Lung (tissue), 12 donors: Measurements from ENCODE around the gene FKBP8. TPM values are rescaled to one million over a fixed set of nuclear protein-coding genes. Genes with fewer than 3 reads are reported as not detected.

Experiments used
- ATAC-seq: fragments of 200-7000 bp; cut with Tn5 transposase; one replicate; pipeline ENCODE4 v1.9.1; 2020; ENCODE audit warnings: moderate number of reproducible peaks; ENCODE audit not compliant: insufficient read depth, low FRiP score
- DNase-seq, 3 donors: peaks; one replicate each; pipeline ENCODE4 v3.0.0-alpha.2; 2013 to 2017
- H3K27ac ChIP-seq, 2 donors: one replicate each; pipeline ENCODE4 v1.5.1; 2013; ENCODE audit warnings: mild to moderate bottlenecking in 2 of 2, moderate library complexity in 2 of 2, control low read depth in 1 of 2, inconsistent platforms in 1 of 2, low read depth in 1 of 2, low read length in 1 of 2
- H3K27me3 ChIP-seq, 3 donors: one replicate each; pipeline ENCODE4 v1.5.1; 2013; ENCODE audit warnings: low read length in 2 of 3; ENCODE audit not compliant: control insufficient read depth in 3 of 3, insufficient read depth in 3 of 3
- H3K36me3 ChIP-seq, 4 donors: one replicate each; pipeline ENCODE4 v1.5.1; 2013; ENCODE audit warnings: low read length in 4 of 4, mild to moderate bottlenecking in 1 of 4, moderate library complexity in 1 of 4; ENCODE audit not compliant: control insufficient read depth in 4 of 4, insufficient read depth in 4 of 4
- H3K4me1 ChIP-seq, 5 donors: one replicate each; pipeline ENCODE4 v1.5.1; 2013; ENCODE audit warnings: low read length in 5 of 5, mild to moderate bottlenecking in 2 of 5, moderate library complexity in 1 of 5; ENCODE audit not compliant: control insufficient read depth in 5 of 5, insufficient read depth in 5 of 5
- H3K4me3 ChIP-seq: one replicate; pipeline ENCODE4 v1.5.1; 2013; ENCODE audit warnings: mild to moderate bottlenecking, control low read depth, moderate library complexity
- H3K9ac ChIP-seq, 2 donors: one replicate each; pipeline ENCODE4 v1.5.1; 2013; ENCODE audit warnings: low read length in 2 of 2, control low read depth in 1 of 2; ENCODE audit not compliant: insufficient read depth in 1 of 2
- H3K9me3 ChIP-seq, 4 donors: one replicate each; pipeline ENCODE4 v1.5.1; 2013; ENCODE audit warnings: low read length in 3 of 4, mild to moderate bottlenecking in 1 of 4, moderate library complexity in 1 of 4; ENCODE audit not compliant: control insufficient read depth in 4 of 4, insufficient read depth in 3 of 4
- WGBS, 2 donors: extraction: QIAGEN DNeasy Blood & Tissue Kit; methylation state at CpG; one replicate each; pipeline ENCODE4 v1.1.7; 2013; 5-methylcytosine and 5-hydroxymethylcytosine counted together
- polyA plus RNA-seq, 2 donors: library from polyadenylated mRNA; stranded (reverse); fragments of 200-250 nt; gene quantifications; one replicate each; pipeline ENCODE4 v1.2.1, GENCODE V29; 2013
- total RNA-seq, 2 donors: library from RNA; depleted of rRNA in 1 of 2; stranded (reverse); fragments of >200 nt in 1 of 2; gene quantifications; one replicate each; pipeline ENCODE4 v1.2.1, GENCODE V29; 2014 to 2021
- TF ChIP-seq, protein P1 (sequence below): IDR thresholded peaks from 2 replicates; pipeline ENCODE4 v1.5.1; 2012; ENCODE audit warnings: mild to moderate bottlenecking; ENCODE audit errors: control extremely low read depth, extremely low read depth
- donor health status: control.
- donor health status: control.
- donor health status: Bipolar disorder and iron deficiency.
- donor health status: healthy.
- donor health status: DM: yes; HTN: yes; CAD: no.

Gene FKBP8
- total and polyA plus RNA-seq, 4 donors, result 168 to 357 (median 230) TPM

DNA sequence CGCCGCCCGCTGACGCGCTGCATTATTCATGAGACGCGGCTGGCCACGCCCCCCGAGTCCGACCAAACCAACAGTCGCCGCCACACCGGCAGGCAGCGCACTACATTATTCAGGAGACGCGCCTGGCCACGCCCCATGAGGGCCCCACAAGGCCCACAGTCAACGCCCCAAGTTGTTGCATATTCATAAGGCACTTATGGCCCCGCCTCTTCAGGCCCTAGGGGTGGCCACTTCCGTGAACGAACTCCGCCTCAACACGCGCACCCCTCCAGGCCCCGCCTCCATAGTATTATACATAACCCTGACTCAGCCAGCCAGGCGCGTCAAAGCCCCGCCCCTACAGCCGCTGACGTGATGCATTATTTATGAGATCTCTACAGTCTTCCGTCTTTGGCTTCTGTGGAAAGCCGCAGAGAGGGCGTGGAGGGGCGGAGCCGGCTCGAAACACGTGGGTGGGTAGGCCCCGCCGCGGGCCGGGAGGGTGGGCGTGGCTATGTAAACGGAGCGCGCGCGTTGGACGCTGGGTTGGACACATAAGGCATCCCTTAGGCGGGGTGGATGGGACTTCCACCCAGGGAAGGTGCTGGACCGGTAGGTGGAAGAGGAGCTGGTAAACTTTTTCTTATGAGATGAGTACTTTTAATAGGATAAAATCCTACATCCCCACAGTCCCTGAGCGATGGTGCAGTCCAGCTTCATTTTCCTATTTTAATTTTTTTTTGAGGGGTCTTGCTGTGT, 21.1 kb downstream of the FKBP8 start:
- Histone ChIP-seq H3K27me3 (no peaks in the 10 kb centered on the region), H3K27ac (peak overlapping the region in 1 of 2 donors; percentile 63), H3K9ac (no peak overlapping the region), H3K4me3 (no peak overlapping the region), H3K36me3 (no peaks in the 10 kb centered on the region), H3K4me1 (peaks cover 0 to 10% (median 8%) of the 10 kb centered on the region in 5 donors), H3K9me3 (no peaks in the 10 kb centered on the region)
- peak; percentile 91 for ATAC-seq
- WGBS, 2 donors, result 1 to 2% methylated on average over 51 of the region's 51 CpGs
- TF ChIP-seq, protein P1, sequence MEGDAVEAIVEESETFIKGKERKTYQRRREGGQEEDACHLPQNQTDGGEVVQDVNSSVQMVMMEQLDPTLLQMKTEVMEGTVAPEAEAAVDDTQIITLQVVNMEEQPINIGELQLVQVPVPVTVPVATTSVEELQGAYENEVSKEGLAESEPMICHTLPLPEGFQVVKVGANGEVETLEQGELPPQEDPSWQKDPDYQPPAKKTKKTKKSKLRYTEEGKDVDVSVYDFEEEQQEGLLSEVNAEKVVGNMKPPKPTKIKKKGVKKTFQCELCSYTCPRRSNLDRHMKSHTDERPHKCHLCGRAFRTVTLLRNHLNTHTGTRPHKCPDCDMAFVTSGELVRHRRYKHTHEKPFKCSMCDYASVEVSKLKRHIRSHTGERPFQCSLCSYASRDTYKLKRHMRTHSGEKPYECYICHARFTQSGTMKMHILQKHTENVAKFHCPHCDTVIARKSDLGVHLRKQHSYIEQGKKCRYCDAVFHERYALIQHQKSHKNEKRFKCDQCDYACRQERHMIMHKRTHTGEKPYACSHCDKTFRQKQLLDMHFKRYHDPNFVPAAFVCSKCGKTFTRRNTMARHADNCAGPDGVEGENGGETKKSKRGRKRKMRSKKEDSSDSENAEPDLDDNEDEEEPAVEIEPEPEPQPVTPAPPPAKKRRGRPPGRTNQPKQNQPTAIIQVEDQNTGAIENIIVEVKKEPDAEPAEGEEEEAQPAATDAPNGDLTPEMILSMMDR, result peak; percentile 2
- peak; percentile 100 for DNase-seq

DNA sequence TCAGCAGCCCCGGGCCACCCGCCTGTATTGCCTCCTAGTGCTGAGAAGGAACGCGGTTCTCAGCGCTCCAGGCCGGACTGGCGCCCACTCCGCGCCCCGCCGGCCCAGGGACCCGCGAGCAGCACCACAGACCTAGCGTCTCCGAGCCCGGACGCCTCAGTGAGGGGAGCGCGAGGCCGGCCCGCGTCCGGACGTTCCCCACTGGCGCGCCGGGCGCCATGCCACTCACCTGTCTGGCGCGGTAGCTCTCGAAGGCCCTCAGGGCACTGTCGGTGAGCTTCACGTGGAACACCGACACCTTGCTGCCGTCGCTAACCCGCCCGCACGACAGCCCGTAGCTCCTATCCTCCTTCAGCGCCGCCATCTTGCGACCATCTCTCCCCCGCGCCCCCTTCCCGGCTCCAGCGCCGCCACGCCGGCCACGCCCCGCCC, 21.7 kb downstream of the FKBP8 start, which contains the start of gene ELL:
TSS of gene ELL (minus strand) at position 379 of the 432 bp plus-strand sequence. CDS start at position 364, 15 bp downstream.
- peak within 1 kb of the TSS; percentile 94 for H3K4me3 ChIP-seq
- ATAC-seq, result peak; percentile 1
- peak within 1 kb of the TSS; percentile 97 to 99 for H3K27ac ChIP-seq
- TF ChIP-seq, protein P1, result no peak
- DNase-seq, result no peak
- H3K9ac ChIP-seq, result peak within 1 kb of the TSS; percentile 46 to 84
- WGBS, 2 donors, result 1% methylated on average over 52 of the region's 52 CpGs
- peaks cover 0 to 10% (median 8%) of the 10 kb centered on the region in 5 donors for H3K4me1 ChIP-seq
- no peaks in the 10 kb centered on the region for H3K36me3 ChIP-seq
- H3K27me3 ChIP-seq, result no peaks in the 10 kb centered on the region
- no peaks in the 10 kb centered on the region for H3K9me3 ChIP-seq

DNA sequence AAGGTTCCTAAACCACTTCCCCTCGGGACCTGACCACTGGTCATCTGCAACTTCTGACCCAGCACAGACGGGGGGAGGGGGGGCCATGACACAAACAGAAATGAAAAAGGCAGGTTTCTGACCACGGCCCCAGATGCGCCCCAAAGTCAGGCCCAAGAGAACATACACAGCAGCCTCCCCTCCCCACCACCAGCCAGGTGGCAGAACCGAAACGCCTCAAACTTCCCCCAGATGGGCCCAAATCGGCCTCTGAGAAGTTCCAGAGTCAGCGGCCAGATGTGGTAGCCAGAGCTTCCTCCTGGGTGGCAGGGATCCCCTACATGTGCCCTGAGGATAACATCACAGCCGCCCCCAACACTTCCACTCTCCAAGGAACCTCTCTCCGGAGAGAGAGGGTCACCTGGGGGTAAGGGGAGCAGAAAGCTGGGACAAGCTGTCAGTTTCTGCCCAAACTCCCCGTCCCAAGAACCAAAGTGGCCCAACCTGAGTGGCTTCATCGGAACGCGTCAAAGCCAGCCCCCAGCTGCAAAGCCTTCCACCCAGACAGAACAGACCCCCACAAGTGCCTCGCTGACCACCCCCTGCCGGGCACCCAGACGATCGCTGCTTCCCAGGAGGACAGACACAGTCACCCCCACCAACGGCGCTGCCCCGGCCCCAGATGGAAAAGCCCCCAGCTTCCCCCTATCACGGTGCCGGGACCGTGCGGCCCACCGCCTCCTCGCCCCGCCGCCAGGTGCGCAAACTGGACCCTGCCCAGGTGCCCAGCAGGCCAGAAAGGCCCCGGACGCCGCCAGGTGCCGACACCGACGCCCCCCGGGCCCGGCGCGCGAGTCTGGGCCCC, 22.3 kb downstream of the FKBP8 start:
- DNase-seq, result peak in 2 of 3 donors; percentile 47 to 61
- H3K36me3 ChIP-seq, result no peaks in the 10 kb centered on the region
- H3K9me3 ChIP-seq, result no peaks in the 10 kb centered on the region
- peaks cover 0 to 14% (median 8%) of the 10 kb centered on the region in 5 donors for H3K4me1 ChIP-seq
- TF ChIP-seq, protein P1, result no peak
- WGBS, 2 donors, result 0% methylated on average over 36 to 41 of the region's 41 CpGs
- peak overlapping the region; percentile 94 for H3K4me3 ChIP-seq
- ATAC-seq, result no peak
- H3K27me3 ChIP-seq, result no peaks in the 10 kb centered on the region
- H3K27ac ChIP-seq, result peak overlapping the region; percentile 97 to 99
- peak overlapping the region in 1 of 2 donors; percentile 84 for H3K9ac ChIP-seq
